ACHN (cell line): ENCODE results near the gene ZHX3.

Experiments
- DNase-seq: peaks from one replicate; pipeline ENCODE4 v3.0.0-alpha.2; 2015
- in situ Hi-C: cut with HindIII; loops from 2 replicates; pipeline ENCODE4 v1.10.0; 2017; ENCODE audit warnings: low sequenced_read_pairs, low pct_ligation_motif_present, low pct_unique_long_range_greater_than_20kb

The ZHX3 gene, protein sequence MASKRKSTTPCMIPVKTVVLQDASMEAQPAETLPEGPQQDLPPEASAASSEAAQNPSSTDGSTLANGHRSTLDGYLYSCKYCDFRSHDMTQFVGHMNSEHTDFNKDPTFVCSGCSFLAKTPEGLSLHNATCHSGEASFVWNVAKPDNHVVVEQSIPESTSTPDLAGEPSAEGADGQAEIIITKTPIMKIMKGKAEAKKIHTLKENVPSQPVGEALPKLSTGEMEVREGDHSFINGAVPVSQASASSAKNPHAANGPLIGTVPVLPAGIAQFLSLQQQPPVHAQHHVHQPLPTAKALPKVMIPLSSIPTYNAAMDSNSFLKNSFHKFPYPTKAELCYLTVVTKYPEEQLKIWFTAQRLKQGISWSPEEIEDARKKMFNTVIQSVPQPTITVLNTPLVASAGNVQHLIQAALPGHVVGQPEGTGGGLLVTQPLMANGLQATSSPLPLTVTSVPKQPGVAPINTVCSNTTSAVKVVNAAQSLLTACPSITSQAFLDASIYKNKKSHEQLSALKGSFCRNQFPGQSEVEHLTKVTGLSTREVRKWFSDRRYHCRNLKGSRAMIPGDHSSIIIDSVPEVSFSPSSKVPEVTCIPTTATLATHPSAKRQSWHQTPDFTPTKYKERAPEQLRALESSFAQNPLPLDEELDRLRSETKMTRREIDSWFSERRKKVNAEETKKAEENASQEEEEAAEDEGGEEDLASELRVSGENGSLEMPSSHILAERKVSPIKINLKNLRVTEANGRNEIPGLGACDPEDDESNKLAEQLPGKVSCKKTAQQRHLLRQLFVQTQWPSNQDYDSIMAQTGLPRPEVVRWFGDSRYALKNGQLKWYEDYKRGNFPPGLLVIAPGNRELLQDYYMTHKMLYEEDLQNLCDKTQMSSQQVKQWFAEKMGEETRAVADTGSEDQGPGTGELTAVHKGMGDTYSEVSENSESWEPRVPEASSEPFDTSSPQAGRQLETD

DNA sequence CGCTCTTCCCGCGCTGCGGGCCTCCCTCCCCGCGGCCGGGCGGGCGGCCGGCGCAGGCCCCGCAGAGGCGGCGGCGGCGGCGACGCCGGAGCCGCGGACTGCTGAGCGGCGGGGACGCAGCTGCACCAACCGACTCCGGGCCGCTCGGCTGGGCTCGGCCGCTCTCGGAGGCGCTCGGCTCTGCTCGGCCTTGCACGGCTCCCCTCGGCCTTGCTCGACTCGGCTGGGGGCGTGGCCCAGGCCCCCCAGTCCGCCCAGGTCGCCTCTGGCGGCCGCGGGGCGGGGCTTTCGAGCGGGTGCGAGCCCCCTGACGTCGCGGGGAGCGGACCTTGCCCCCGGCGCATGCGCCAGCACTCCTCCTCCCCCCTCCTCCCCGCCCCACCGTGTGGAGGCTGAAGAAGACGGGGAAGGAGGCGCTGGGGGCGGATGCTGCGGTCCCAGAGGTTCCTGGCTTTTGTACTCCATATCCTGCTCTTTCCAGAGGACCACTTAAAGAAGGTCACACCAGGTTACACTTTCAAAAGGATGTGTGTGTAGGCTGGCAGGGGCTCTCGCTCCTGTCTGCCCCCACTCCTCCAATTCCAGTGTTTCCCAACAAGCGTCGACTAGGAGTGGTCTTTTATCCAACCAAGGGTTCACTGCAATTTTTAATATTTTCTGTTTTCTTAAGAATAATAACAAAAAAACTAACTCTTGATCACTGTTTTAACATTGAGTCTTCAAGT lies at the start of gene ZHX3:
Gene ZHX3, minus strand, starts transcription at position 186 of the 725 bp plus-strand sequence. CDS start 112,815 bp downstream, outside the sequence.
- peak; percentile 95 for DNase-seq
- in situ Hi-C loops: no loop called here

DNA sequence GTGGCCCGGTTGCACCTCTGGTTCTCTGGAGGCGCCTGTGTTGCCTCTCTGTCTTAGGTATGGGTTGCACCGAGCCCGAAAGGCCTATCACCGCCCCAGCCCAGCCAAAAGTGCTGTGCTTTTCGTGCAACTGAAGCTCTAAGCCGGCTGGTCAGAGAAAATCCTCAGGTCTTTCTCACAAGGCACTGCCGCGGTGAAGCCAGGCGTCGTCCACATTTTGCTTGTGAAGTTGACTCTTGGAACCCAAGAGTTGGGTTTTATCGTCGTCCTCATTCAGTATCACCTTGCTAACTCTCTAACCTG lies 49.8 kb upstream of the ZHX3 start:
- in situ Hi-C loops: no loop called here
- no peak for DNase-seq

DNA sequence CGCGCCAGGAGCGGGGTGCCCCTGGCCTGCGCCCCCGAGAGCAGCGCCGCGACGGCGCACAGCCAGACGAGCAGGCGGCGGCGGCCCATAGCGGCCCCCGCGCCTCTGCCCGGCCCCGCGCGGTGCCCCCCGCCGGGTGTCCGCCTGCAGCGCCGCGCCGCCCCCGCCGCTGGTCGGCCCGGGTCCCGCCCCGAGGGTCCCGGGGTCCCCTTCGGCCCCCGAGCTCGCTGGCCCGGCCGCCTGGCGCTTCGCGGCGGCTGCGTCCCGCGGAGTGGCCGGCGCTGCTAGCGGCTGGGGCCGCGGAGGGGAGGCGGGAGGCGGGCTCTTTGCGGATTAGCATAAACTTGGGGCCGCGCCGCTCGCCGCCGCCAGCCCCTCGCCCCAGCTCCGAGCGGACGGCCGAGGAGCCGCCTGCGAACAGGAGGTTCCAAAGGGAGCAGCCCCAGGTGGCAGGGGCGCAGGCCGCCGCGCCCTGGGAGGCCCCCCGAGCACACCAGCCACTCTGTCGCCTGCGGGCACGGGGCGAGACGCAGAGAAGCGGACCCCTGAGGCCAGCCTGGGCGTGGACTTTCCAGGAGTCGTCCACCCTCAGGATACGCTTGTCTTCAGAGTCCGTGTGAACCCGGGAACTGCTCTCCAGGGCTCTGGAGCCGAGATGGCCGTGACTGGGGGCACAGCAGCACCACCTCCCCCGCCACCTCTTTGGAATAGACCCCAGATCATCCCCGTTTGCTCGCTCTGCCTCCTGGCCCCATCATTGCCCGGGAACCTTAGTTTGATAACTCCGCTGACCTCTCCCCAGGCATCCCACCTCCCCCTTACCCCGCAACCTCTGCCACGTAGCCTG lies 49.2 kb upstream of the ZHX3 start, which contains the start of gene EMILIN3:
Gene EMILIN3, minus strand, starts transcription at position 273 of the 847 bp plus-strand sequence. Its CDS starts 184 bp downstream, at position 89.
- in situ Hi-C loops: no loop called here
- no peak for DNase-seq

DNA sequence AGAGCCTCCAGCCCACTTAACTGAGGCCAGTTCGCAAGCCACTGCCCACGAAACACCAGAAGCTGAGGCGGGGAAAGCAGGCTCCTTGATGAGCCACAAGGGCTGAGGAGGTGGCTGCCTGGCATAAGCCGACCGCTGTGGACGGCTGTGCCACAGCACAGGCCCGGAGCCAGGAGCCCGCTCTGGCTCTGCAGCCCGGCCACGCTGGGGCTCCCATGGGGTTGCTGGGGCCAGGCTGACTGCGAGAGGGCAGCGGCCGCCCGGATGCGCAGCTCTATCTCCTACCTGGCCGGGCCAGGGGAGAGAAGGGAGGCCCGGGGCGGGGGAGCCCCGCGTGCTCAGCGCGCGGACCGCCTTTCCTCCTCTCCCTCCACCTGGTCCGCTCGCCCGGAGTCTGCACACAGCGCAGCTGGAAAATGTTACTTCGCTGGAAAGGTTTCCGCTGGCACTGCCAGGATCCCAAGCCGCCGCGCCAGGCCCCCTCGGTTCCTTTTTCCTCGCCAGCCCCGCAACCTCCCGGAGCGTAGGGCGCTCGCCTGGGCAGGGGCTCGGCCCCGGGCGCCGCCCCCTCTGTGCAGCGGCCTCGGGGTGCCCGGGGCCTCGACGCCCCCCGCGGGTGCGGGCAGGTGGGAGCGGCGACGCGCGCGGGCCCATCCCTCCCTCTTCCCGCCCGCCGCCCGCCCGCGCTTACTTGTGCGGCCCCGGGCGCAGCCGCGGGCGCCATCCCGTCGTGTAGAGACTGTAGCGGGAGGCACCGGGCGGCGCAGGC lies 48.4 kb upstream of the ZHX3 start:
- DNase-seq: no peak
- in situ Hi-C loops: no loop called here

DNA sequence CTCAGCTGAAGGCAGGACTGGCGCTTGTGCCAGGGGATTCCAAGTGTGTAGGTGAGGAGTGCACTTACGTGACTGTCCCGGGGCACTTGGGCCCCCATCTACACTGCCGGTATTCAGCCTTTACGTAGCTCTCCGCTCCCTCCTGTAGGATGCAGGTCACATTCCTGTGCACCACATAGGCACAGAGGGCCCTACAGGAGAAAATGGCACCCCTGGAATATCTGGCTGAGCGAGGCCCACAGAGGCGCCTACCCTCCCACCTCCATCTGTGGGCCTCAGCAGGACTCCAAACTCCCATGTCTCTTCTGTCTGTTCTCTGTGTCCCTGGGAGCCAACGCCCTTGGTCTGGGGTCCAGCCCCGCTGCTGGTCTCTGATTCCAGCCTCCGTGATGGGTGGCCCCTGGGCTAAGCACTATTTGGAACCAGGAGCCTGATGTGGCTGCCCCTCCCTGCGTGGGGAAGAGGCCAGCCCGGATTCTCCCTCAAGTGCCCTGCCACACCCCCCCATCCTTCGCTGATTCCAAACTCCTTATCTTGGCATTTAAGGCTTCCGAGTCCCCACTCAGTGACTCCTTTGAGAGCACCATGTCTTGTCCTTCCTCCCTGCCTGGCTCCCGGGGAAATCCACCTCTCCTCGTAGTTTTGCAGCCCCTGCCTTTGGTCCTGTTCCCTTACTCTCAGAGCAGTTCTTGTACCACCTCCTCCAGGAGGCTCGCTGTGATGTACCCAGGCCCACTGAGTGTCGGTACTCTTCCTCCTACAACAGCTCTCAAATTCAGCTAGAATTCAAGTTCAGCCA lies 47.6 kb upstream of the ZHX3 start:
- no peak for DNase-seq
- in situ Hi-C loops: no loop called here

DNA sequence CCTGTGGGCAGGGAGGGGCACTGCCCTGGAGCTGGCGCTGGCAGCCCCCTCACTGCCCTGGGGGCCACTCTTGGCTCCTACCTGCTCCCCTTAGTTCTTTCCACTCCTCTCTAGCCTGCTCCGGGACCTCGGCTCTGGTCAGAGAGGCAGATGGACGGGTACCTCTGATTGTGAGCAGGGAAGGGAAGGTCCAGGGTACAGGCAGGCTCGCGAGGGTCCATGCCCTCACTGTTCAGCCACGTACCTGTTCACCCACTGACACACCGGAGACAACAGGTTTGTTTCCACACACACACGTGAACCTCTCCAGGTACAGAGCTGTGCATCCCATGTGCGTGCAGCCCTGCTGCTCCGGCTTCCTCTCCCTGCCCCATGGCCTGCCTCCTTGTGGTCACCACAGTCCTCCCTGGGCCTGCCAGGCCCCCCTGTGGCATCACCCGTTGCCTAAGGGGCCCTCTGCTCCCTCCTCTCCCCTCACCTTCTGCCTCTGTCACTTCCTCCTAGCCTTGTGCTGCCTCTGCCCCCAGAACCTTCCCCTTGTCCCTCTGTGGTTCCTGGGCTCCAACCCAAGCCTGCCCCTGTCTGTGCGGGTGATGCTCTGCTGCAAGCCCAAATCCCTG lies 46.8 kb upstream of the ZHX3 start:
- in situ Hi-C loops: no loop called here
- DNase-seq: no peak

DNA sequence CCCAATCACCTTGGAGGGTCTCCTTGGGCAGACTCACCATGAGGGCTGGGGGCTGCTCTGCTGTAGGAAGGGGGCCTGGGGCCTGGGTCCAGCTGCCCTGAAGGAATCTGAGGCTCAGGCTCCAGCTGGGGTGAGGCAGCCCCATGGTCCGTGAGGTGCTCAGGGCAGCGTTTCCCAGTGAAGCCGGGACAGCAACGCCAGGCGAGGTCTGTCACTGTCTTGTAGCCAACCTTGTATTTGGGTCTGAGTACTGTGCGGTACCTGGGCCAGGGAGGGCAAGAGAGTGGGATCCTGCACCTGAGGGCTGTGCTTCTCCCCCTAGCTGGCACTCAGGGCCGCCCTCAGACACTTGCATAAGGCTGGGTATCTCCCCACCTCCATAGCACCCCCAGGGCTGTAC lies 46.1 kb upstream of the ZHX3 start:
- in situ Hi-C loops: no loop called here
- DNase-seq: no peak

DNA sequence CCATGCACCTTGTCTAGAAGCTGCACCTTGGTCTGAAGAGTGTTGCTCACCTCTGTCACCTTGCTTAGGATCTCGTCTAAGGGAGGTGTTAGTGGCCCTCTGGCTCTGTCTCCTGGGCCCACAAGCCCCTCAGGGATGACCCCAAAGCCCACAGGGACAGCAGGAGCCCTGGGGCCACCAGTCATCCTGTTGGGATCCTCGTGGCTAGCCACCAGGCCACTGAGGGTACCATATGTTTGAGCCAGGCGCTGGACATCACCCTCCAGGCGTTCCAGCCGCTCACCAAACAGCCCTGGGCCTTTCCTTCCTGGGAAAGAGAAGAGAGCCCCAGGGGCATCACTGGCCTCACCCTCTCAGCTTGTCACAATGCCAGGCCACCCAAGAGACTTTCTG lies 45.2 kb upstream of the ZHX3 start:
- in situ Hi-C loops: no loop called here
- DNase-seq: no peak

DNA sequence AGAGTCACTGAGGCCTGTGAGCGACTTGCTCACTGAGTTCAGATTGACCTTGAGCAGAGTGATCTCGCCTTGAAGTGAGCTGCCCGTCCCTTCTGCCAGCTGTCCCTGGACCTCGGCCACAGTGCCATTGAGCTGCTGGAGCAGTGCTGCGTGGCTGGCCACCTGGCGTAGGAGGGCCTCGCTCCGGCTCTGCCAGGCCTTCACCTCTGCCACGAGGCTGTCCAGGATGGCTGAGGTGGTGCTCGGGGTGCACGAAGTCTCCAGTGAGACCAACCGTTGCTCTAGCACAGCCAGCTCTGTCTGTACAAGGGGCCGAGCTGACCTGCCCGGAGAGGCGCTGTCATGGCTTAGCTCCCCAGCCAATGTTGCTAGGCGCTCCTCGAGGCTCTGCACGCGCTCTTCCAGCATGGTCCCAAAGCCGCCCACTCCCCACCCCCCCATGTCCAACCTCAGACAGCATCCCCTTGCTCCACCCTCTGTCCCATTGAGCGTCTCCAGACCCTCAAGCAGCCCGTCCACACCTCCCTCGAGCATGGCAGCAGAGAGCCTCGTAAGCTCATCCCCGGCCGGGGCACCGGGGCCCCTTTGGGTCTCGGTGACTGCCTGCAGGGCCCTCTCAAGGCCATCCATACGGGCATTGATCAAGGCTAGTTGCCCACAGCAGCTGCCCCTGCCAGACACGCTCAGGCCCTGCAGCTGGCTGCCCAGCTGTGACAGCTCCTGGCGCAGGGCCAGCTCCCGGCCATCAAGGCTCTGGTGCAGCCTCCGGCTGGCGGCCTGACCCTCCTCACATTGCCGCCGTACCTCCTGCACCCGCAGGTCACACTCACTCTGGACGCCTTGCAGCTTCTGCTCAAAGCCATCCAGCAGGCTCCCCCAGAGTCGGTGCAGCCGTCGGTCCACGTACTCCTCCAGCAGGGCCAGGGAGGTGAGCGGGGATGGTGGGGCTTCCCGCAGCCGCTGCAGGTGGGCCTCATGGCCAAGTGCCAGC lies 44.5 kb upstream of the ZHX3 start:
- no peak for DNase-seq
- in situ Hi-C loops: no loop called here

DNA sequence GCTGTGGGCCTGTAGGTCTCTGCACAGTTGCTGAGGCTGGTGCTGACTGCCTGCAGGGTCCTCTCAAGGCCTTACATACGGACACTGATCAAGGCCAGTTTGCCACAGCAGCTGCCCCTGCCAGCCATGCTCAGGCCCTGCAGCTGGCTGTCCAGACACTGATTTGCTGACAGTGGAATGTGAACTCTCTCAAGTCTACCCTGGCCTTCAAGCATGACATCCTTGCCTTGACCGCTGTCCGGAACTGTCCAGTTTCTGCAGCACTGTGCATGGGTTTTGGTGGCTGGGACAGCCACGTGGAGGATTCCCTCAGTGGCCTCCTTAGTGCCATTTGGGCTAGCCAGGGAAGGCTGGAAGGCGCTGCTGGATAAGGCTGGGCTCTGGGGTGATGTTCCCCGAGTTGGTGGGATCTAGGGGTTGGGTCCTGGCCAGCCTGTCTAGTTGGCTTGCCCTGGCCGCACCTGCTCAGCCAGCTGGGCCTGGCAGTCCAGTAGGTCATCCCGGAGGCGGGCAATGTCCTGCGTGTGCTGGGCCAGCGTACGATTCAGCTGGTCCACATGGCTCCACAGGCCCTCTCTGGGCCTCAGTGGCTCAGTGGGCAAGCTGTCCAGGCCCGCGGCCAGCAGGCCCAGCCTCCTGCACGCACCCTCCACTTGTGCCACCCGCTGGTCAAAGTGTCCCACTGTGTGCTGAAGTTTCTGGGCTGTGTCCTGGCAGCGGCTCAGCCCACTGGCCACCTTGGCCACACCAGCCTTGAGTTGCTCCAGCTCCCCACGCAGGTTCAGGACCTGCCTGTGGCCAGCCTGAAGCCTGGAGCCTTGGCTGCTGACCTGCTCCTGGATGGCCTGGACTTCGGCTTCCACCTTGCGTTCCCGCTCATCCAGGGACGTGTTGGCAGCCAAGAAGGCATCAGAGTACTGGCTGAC lies 43.6 kb upstream of the ZHX3 start:
- in situ Hi-C loops: no loop called here
- DNase-seq: no peak

DNA sequence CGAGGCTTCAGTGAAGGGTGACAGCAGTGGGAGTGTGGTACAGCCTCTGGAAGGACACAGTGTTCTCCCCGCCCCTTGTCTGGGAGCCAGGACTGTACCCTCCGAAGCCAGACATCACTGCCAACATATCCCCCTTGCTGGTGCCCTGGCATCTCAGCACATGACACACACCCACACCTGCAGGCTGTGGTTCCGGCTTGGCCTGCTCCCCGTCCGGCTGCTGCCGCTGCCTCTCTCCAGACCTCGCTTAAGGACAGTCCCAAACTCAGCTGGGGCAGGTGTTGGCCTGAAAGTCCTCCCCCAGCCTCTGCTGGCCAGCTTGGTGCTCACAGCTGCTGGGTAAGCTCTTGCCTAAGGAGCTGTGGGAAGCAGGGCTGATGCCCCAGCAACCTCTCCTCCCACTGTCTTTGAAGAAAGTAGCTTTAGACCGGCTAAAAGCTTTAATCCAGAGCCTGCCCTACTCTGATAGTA lies 42.0 kb upstream of the ZHX3 start:
- in situ Hi-C loops: no loop called here
- DNase-seq: no peak

DNA sequence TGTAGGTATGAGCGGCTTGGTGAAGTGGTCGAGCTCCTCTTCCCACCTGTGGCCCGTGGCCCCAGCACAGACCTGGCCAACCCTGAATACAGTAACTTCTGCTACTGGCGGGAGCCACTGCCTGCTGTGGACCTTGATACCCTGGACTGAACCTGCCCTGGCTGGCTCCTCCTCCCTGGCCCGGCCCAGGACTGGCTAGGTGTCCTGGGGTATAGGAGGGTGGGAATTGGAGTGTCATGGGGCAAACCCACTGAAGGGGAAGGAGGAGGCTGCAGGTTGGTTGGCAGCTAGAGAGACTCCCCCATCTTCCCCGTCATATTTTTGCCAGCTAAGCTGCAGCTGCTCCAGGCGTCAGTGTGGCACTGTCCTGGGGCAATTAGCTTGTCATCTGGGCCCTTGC lies 41.2 kb upstream of the ZHX3 start:
- in situ Hi-C loops: no loop called here
- DNase-seq: no peak

DNA sequence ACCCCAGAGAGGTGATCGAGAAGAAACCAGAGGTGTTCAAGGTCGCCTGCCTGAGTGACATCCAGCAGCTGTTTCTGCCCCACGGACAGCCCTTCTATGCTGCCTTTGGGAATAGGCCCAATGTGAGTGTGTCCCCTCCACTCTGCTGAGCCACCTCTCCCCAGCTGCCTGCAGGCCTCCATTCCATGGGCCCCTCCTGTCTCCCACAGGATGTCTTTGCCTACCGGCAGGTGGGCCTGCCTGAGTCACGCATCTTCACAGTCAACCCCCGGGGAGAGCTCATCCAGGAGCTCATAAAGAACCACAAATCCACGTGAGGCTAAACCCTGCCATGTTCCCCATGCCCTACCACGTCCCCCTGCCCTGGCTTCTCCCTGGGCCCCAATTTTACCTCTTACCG lies 40.7 kb upstream of the ZHX3 start:
- no peak for DNase-seq
- in situ Hi-C loops: no loop called here

DNA sequence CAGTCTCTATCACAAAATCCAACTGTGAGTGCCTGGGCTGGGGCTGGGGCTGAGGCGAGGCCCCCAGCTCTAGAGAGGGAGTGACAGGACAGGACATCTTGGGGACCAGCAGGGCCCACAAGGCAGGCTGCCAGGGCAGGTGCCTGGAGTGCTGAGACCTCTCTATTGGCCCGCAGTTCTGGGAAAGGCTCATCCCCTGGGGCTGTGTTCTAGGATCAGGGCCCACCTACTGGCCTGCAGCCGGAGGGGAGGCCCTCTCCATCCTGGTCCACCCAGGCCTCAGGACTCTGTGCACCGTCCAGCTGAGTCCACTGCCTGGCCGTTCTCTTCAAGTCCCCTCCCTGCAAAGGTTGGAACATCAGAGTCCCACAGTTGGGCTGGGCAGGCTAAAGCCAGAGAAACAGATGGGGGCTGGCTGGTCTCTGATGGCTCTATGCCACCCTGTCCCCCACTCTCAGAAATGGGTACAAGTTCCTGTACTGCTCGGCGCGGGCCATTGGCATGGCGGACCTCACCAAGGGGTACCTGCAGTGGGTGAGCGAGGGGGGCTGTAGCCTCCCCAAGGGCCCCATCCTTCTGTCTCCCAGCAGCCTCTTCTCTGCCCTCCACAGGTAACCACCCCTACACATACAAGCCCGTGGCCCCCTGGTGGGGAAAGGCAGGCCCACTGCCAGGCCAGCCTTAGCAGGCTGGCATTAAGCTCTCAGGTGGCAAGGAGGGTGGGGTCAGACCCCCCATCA lies 40.1 kb upstream of the ZHX3 start:
- no peak for DNase-seq

More for the DNA sequence above, 40.1 kb upstream of the ZHX3 start:
- in situ Hi-C loops: no loop called here
